ENCODE data around the gene UTP14C.

Gene UTP14C

GRCh38 chr13:51995677-51996551, 28.6 kb upstream of the UTP14C start:
- no peak overlapping the region for H3K4me3 ChIP-seq (ENCODE audit: low read length)

GRCh38 chr13:51996641-51997040, 27.9 kb upstream of the UTP14C start:
- peaks cover 61% of the 10 kb centered on the region for H3K27me3 ChIP-seq (ENCODE audit: control insufficient read depth, insufficient read depth, low read length)
- no peaks in the 10 kb centered on the region for H3K9me3 ChIP-seq (replicated peaks; ENCODE audit: low read length)
- H3K4me1 ChIP-seq (ENCODE audit: control insufficient read depth, insufficient read depth, low read length), result no peaks in the 10 kb centered on the region
- no peak overlapping the region for H3K9ac ChIP-seq (ENCODE audit: low read depth, low read length)
- H3K4me3 ChIP-seq (ENCODE audit: low read length), result no peak overlapping the region
- H3K36me3 ChIP-seq (ENCODE audit: insufficient read depth, low read length), result no peaks in the 10 kb centered on the region
- H3K4me2 ChIP-seq (ENCODE audit: low read length), result no peak overlapping the region

More at GRCh38 chr13:51995677-51996551, 28.6 kb upstream of the UTP14C start:
- Histone ChIP-seq H3K36me3 (ENCODE audit: insufficient read depth, low read length) (no peaks in the 10 kb centered on the region), H3K9ac (ENCODE audit: low read depth, low read length) (no peak overlapping the region), H3K27me3 (ENCODE audit: control insufficient read depth, insufficient read depth, low read length) (peaks cover 63% of the 10 kb centered on the region), H3K9me3 (replicated peaks; ENCODE audit: low read length) (no peaks in the 10 kb centered on the region), H3K4me1 (ENCODE audit: control insufficient read depth, insufficient read depth, low read length) (no peaks in the 10 kb centered on the region), H3K4me2 (ENCODE audit: low read length) (no peak overlapping the region)

- Histone ChIP-seq H3K4me3 (ENCODE audit: low read length) (no peak overlapping the region), H3K9ac (ENCODE audit: low read depth, low read length) (no peak overlapping the region), H3K27me3 (ENCODE audit: control insufficient read depth, insufficient read depth, low read length) (peaks cover 59% of the 10 kb centered on the region), H3K36me3 (ENCODE audit: insufficient read depth, low read length) (no peaks in the 10 kb centered on the region), H3K9me3 (replicated peaks; ENCODE audit: low read length) (no peaks in the 10 kb centered on the region), H3K4me2 (ENCODE audit: low read length) (no peak overlapping the region), H3K4me1 (ENCODE audit: control insufficient read depth, insufficient read depth, low read length) (no peaks in the 10 kb centered on the region)
Measured at GRCh38 chr13:51997186-51997585, 27.3 kb upstream of the UTP14C start.

GRCh38 chr13:51997641-51998330, 26.7 kb upstream of the UTP14C start:
- Histone ChIP-seq H3K4me2 (ENCODE audit: low read length) (no peak overlapping the region), H3K9ac (ENCODE audit: low read depth, low read length) (no peak overlapping the region), H3K4me3 (ENCODE audit: low read length) (no peak overlapping the region), H3K36me3 (ENCODE audit: insufficient read depth, low read length) (no peaks in the 10 kb centered on the region), H3K4me1 (ENCODE audit: control insufficient read depth, insufficient read depth, low read length) (no peaks in the 10 kb centered on the region), H3K9me3 (replicated peaks; ENCODE audit: low read length) (no peaks in the 10 kb centered on the region), H3K27me3 (ENCODE audit: control insufficient read depth, insufficient read depth, low read length) (peaks cover 59% of the 10 kb centered on the region)

GRCh38 chr13:51998723-51999509, 25.6 kb upstream of the UTP14C start:
- Histone ChIP-seq H3K4me1 (ENCODE audit: control insufficient read depth, insufficient read depth, low read length) (no peaks in the 10 kb centered on the region), H3K36me3 (ENCODE audit: insufficient read depth, low read length) (no peaks in the 10 kb centered on the region), H3K27me3 (ENCODE audit: control insufficient read depth, insufficient read depth, low read length) (peaks cover 59% of the 10 kb centered on the region), H3K9ac (ENCODE audit: low read depth, low read length) (no peak overlapping the region), H3K4me3 (ENCODE audit: low read length) (no peak overlapping the region), H3K9me3 (replicated peaks; ENCODE audit: low read length) (no peaks in the 10 kb centered on the region), H3K4me2 (ENCODE audit: low read length) (peak overlapping the region; percentile 63)

- Histone ChIP-seq H3K4me1 (ENCODE audit: control insufficient read depth, insufficient read depth, low read length) (no peaks in the 10 kb centered on the region), H3K27me3 (ENCODE audit: control insufficient read depth, insufficient read depth, low read length) (peaks cover 58% of the 10 kb centered on the region), H3K9me3 (replicated peaks; ENCODE audit: low read length) (no peaks in the 10 kb centered on the region), H3K4me3 (ENCODE audit: low read length) (no peak overlapping the region), H3K36me3 (ENCODE audit: insufficient read depth, low read length) (no peaks in the 10 kb centered on the region), H3K9ac (ENCODE audit: low read depth, low read length) (no peak overlapping the region), H3K4me2 (ENCODE audit: low read length) (peak overlapping the region; percentile 63)
Measured at GRCh38 chr13:51999510-51999911, 25.0 kb upstream of the UTP14C start.

DNA sequence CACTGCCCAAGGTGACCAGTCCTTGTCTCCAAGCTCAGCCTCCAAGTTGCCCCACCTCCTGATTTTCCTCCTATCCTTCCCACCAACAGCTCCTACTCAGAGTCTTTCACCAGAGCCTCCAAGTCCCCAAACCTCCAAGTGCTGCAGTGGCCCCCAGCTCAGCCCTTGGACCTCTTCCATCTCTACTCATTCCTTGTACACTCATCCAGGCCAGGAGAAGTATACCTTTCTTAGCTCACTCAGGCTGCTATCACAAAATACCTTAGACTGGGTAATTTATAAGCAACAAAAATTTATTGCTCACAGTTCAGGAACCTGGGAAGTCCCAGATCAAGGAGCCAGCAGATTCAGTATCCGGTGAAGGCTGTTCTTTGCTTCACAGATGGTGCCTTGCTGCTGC, 24.6 kb upstream of the UTP14C start:
- H3K36me3 ChIP-seq (ENCODE audit: insufficient read depth, low read length), result no peaks in the 10 kb centered on the region
- H3K4me1 ChIP-seq (ENCODE audit: control insufficient read depth, insufficient read depth, low read length), result no peaks in the 10 kb centered on the region
- no peaks in the 10 kb centered on the region for H3K9me3 ChIP-seq (replicated peaks; ENCODE audit: low read length)
- H3K4me3 ChIP-seq (ENCODE audit: low read length), result no peak overlapping the region
- H3K9ac ChIP-seq (ENCODE audit: low read depth, low read length), result no peak overlapping the region
- peaks cover 53% of the 10 kb centered on the region for H3K27me3 ChIP-seq (ENCODE audit: control insufficient read depth, insufficient read depth, low read length)
- H3K4me2 ChIP-seq (ENCODE audit: low read length), result peak overlapping the region; percentile 63

DNA sequence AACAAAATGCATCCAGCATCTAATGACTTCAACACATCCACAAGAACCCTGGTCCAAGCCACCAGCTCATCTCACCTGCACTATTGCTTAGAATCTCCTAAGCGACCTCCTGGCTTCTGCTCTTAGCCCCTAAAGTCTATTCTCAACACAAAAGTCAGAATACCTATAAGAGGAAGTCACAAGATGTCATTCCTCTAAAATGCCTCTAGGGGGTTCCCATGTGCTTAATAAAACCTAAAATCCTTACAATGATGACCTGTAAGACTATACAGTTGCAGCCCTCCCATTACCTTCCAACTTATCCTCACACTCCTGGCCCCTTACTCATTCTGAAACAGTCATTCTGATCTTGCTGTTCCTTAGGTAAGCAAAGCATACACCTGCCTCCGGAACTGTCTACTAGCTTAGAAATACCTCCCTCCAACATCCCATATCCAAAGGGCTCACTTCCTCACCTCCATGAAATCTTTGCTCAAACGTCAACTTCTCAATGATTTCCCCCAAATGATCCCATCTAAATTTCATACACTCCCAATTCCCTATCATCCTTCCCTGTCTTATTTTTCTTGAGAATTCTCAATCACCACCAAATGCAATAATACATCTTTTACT, 23.3 kb upstream of the UTP14C start:
- Histone ChIP-seq H3K9ac (ENCODE audit: low read depth, low read length) (no peak overlapping the region), H3K4me1 (ENCODE audit: control insufficient read depth, insufficient read depth, low read length) (no peaks in the 10 kb centered on the region), H3K4me2 (ENCODE audit: low read length) (no peak overlapping the region), H3K36me3 (ENCODE audit: insufficient read depth, low read length) (no peaks in the 10 kb centered on the region), H3K4me3 (ENCODE audit: low read length) (no peak overlapping the region), H3K27me3 (ENCODE audit: control insufficient read depth, insufficient read depth, low read length) (peaks cover 41% of the 10 kb centered on the region), H3K9me3 (replicated peaks; ENCODE audit: low read length) (no peaks in the 10 kb centered on the region)

GRCh38 chr13:52002361-52002760, 22.1 kb upstream of the UTP14C start:
- Histone ChIP-seq H3K36me3 (ENCODE audit: insufficient read depth, low read length) (no peaks in the 10 kb centered on the region), H3K4me2 (ENCODE audit: low read length) (no peak overlapping the region), H3K4me3 (ENCODE audit: low read length) (no peak overlapping the region), H3K4me1 (ENCODE audit: control insufficient read depth, insufficient read depth, low read length) (no peaks in the 10 kb centered on the region), H3K9ac (ENCODE audit: low read depth, low read length) (no peak overlapping the region), H3K9me3 (replicated peaks; ENCODE audit: low read length) (no peaks in the 10 kb centered on the region), H3K27me3 (ENCODE audit: control insufficient read depth, insufficient read depth, low read length) (peaks cover 36% of the 10 kb centered on the region)

- Histone ChIP-seq H3K9ac (ENCODE audit: low read depth, low read length) (no peak overlapping the region), H3K4me1 (ENCODE audit: control insufficient read depth, insufficient read depth, low read length) (no peaks in the 10 kb centered on the region), H3K4me3 (ENCODE audit: low read length) (no peak overlapping the region), H3K9me3 (replicated peaks; ENCODE audit: low read length) (no peaks in the 10 kb centered on the region), H3K36me3 (ENCODE audit: insufficient read depth, low read length) (no peaks in the 10 kb centered on the region), H3K27me3 (ENCODE audit: control insufficient read depth, insufficient read depth, low read length) (peaks cover 25% of the 10 kb centered on the region), H3K4me2 (ENCODE audit: low read length) (no peak overlapping the region)
Measured at GRCh38 chr13:52003541-52003940, 20.9 kb upstream of the UTP14C start.
